Brain pericyte (primary cell): ENCODE results near the gene GRM3.

ENCODE experiments used
- DNase-seq: peaks from one replicate; pipeline ENCODE4 v3.0.0-alpha.2; 2012; ENCODE audit warnings: low read depth, low spot score

Gene GRM3

GRCh38 chr7:86692755-86693154, 49.0 kb downstream of the GRM3 start:
- no peak for DNase-seq

GRCh38 chr7:86706406-86706805, 62.7 kb downstream of the GRM3 start:
- DNase-seq: no peak

GRCh38 chr7:86708031-86708680, 64.4 kb downstream of the GRM3 start:
- no peak for DNase-seq

- DNase-seq: no peak
These were observed 76.6 kb downstream of the GRM3 start for GRCh38 chr7:86720306-86720705.

GRCh38 chr7:86733783-86734182, 90.1 kb downstream of the GRM3 start:
- DNase-seq: peak; percentile 38

GRCh38 chr7:86745013-86745745, 101.5 kb downstream of the GRM3 start:
- no peak for DNase-seq

GRCh38 chr7:86747698-86748097, 104.0 kb downstream of the GRM3 start:
- no peak for DNase-seq

GRCh38 chr7:86748201-86748600, 104.5 kb downstream of the GRM3 start:
- no peak for DNase-seq

GRCh38 chr7:86748843-86749719, 105.4 kb downstream of the GRM3 start:
- no peak for DNase-seq

- no peak for DNase-seq
These were observed 106.3 kb downstream of the GRM3 start for GRCh38 chr7:86749741-86750665.

GRCh38 chr7:86760236-86760635, 116.5 kb downstream of the GRM3 start:
- DNase-seq: no peak

GRCh38 chr7:86762129-86762528, 118.4 kb downstream of the GRM3 start:
- DNase-seq: no peak

GRCh38 chr7:86765931-86766330, 122.2 kb downstream of the GRM3 start:
- no peak for DNase-seq

- no peak for DNase-seq
These were observed 124.7 kb downstream of the GRM3 start for GRCh38 chr7:86768394-86768793.

- DNase-seq: no peak
These were observed 125.5 kb downstream of the GRM3 start for GRCh38 chr7:86768967-86769760.

- DNase-seq: no peak
These were observed 129.6 kb downstream of the GRM3 start for GRCh38 chr7:86773309-86773708.

GRCh38 chr7:86775203-86775602, 131.5 kb downstream of the GRM3 start:
- no peak for DNase-seq

- no peak for DNase-seq
These were observed 132.4 kb downstream of the GRM3 start for GRCh38 chr7:86776136-86776535.

GRCh38 chr7:86778271-86778670, 134.6 kb downstream of the GRM3 start:
- no peak for DNase-seq

- DNase-seq: no peak
These were observed 141.1 kb downstream of the GRM3 start for GRCh38 chr7:86784765-86785164.

- no peak for DNase-seq
These were observed 141.9 kb downstream of the GRM3 start for GRCh38 chr7:86785641-86786040.
